Chondrocyte (in vitro differentiated cells): Measurements from ENCODE around the gene GPATCH3. TPM values are rescaled to one million over a fixed set of nuclear protein-coding genes. Genes with fewer than 3 reads are reported as not detected.
"Not testable (repeated sequence)": the region's sequence is repeated elsewhere in the genome, so short reads cannot be mapped to it uniquely, and the experiment has no call there.

Experiments
- DNase-seq: peaks from one replicate; pipeline ENCODE4 v3.0.0; 2021; ENCODE audit warnings: mixed read lengths, low spot score
- H3K27ac Mint-ChIP-seq: one replicate; pipeline ENCODE4 v1.8.0; 2021; ENCODE audit warnings: mild to moderate bottlenecking, moderate library complexity, mixed read lengths; ENCODE audit not compliant: unreplicated experiment
- H3K27me3 Mint-ChIP-seq: 2 replicates; pipeline ENCODE4 v1.8.0; 2021; ENCODE audit warnings: low read depth, mixed read lengths
- H3K36me3 Mint-ChIP-seq: 2 replicates; pipeline ENCODE4 v1.8.0; 2021; ENCODE audit warnings: low read depth, mixed read lengths
- H3K4me1 Mint-ChIP-seq: 2 replicates; pipeline ENCODE4 v1.8.0; 2021; ENCODE audit warnings: low read depth, mild to moderate bottlenecking, mixed read lengths
- H3K4me3 Mint-ChIP-seq: one replicate; pipeline ENCODE4 v1.8.0; 2021; ENCODE audit warnings: mild to moderate bottlenecking, moderate library complexity, mixed read lengths; ENCODE audit not compliant: unreplicated experiment
- H3K9me3 Mint-ChIP-seq: 2 replicates; pipeline ENCODE4 v1.8.0; 2021; ENCODE audit warnings: low read depth, mixed read lengths
- CTCF ChIP-seq: fragments of 200-600 bp; sonication (generic); IDR thresholded peaks from 2 replicates; pipeline ENCODE4 v1.5.0; 2021; ENCODE audit warnings: antibody characterized with exemption, mild to moderate bottlenecking, moderate library complexity
- total RNA-seq: library from RNA; stranded (reverse); gene quantifications from 3 replicates; pipeline ENCODE4 v1.2.1, GENCODE V29; 2021

The GPATCH3 gene
- total RNA-seq, 1 donor from 2014 or later: 14.1 TPM

GRCh38 chr1:26879793-26880192 lies 20.5 kb downstream of the GPATCH3 start:
- Mint-ChIP-seq H3K4me3 (no peak overlapping the region), H3K27ac (no peak overlapping the region), H3K9me3 (no peaks in the 10 kb centered on the region), H3K27me3 (no peaks in the 10 kb centered on the region), H3K36me3 (peaks cover 27% of the 10 kb centered on the region), H3K4me1 (no peaks in the 10 kb centered on the region)
- no peak for TF ChIP-seq CTCF
- no peak for DNase-seq

GRCh38 chr1:26877326-26877725 lies 22.9 kb downstream of the GPATCH3 start:
- Mint-ChIP-seq H3K9me3 (no peaks in the 10 kb centered on the region), H3K36me3 (peaks cover 9% of the 10 kb centered on the region), H3K4me1 (no peaks in the 10 kb centered on the region), H3K27me3 (no peaks in the 10 kb centered on the region), H3K4me3 (no peak overlapping the region), H3K27ac (no peak overlapping the region)
- no peak for TF ChIP-seq CTCF
- no peak for DNase-seq

GRCh38 chr1:26874896-26875295 lies 25.4 kb downstream of the GPATCH3 start:
- no peak for TF ChIP-seq CTCF
- H3K4me3 Mint-ChIP-seq: no peak overlapping the region

GRCh38 chr1:26873097-26873496 lies 27.2 kb downstream of the GPATCH3 start:
- H3K27ac Mint-ChIP-seq, H3K4me3 Mint-ChIP-seq: not testable (repeated sequence)

More at GRCh38 chr1:26874896-26875295, 25.4 kb downstream of the GPATCH3 start:
- no peaks in the 10 kb centered on the region for H3K4me1 Mint-ChIP-seq
- no peak overlapping the region for H3K27ac Mint-ChIP-seq
- no peaks in the 10 kb centered on the region for H3K9me3 Mint-ChIP-seq
- H3K27me3 Mint-ChIP-seq: no peaks in the 10 kb centered on the region
- H3K36me3 Mint-ChIP-seq: peaks cover 2% of the 10 kb centered on the region
- DNase-seq: no peak

GRCh38 chr1:26864610-26865480 lies 35.4 kb downstream of the GPATCH3 start:
- TF ChIP-seq CTCF: peak; percentile 38
- Mint-ChIP-seq H3K27me3 (no peaks in the 10 kb centered on the region), H3K9me3 (no peaks in the 10 kb centered on the region), H3K36me3 (no peaks in the 10 kb centered on the region), H3K4me3 (peak overlapping the region; percentile 92), H3K27ac (peak overlapping the region; percentile 93), H3K4me1 (peaks cover 24% of the 10 kb centered on the region)
- DNase-seq: peak; percentile 99

More at GRCh38 chr1:26873097-26873496, 27.2 kb downstream of the GPATCH3 start:
- H3K36me3 Mint-ChIP-seq, H3K4me1 Mint-ChIP-seq, H3K9me3 Mint-ChIP-seq, H3K27me3 Mint-ChIP-seq, DNase-seq: not testable (repeated sequence)

- Mint-ChIP-seq H3K9me3 (no peaks in the 10 kb centered on the region), H3K27ac (no peak overlapping the region), H3K36me3 (no peaks in the 10 kb centered on the region), H3K4me1 (peaks cover 24% of the 10 kb centered on the region), H3K27me3 (no peaks in the 10 kb centered on the region), H3K4me3 (no peak overlapping the region)
- DNase-seq: no peak
- TF ChIP-seq CTCF: no peak
Observed at GRCh38 chr1:26863685-26864077, 36.6 kb downstream of the GPATCH3 start.
